T follicular helper cell (primary cell): ENCODE measurements around the gene SPRR1A.

Source experiments
- DNase-seq: peaks from one replicate; pipeline ENCODE4 v3.0.0-alpha.2; 2020; ENCODE audit warnings: low read depth

Gene SPRR1A

GRCh38 chr1:153030895-153031294 is 47.0 kb downstream of the SPRR1A start, which contains the start of gene SPRR1B:
Gene SPRR1B (plus strand): TSS chr1:153031203. CDS start chr1:153032346, 1,143 bp downstream.
- DNase-seq = no peak

- no peak for DNase-seq
Observed at GRCh38 chr1:153032073-153032472, 48.2 kb downstream of the SPRR1A start.

DNA sequence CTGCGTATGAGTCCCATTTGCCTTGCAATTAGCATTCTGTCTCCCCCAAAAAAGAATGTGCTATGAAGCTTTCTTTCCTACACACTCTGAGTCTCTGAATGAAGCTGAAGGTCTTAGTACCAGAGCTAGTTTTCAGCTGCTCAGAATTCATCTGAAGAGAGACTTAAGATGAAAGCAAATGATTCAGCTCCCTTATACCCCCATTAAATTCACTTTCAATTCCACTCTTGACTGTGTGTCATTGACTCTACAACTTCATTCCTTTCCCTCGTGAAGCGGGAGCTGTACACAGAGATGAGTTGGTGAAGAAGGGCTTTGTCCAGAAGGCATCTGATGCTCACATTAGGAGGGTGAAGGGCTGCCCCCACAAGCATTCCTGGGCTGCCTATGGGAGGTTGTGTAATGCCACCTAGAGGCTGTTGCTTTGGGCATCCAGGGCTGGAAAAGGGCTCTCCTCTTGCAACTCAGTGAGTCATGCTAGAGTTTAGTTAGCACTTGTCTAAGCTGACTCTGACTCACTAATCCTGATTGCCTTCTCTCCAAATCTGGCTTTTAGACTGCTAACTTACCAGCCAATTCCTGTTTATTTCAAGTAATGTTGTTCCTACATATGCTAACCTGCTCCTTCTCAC is 48.9 kb downstream of the SPRR1A start:
- DNase-seq = no peak

DNA sequence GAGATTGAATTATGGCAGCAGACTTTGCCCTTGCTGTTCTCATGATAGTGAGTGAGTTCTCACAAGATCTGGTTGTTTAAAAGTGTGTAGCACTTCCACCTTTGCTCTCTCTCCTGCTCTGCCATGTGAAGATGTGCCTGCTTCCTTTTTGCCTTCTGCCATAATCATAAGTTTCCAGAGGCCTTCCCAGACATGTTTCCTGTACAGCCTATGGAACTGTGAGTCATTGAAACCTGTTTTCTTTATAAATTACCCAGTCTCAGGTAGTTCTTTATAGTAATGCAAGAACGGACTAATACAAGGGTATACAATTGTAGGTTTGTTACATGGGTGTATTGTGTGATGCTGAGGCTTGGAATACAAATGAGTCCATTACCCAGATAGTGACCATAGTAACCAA is 51.3 kb downstream of the SPRR1A start:
- no peak for DNase-seq
